H9 (cell line): ENCODE results near the gene USP37. TPM values are rescaled to one million over a fixed set of nuclear protein-coding genes. Genes with fewer than 3 reads are reported as not detected.

Experiments
- DNase-seq: peaks from one replicate; pipeline ENCODE4 v3.0.0-alpha.2; 2017
- H2AFZ ChIP-seq: one replicate; pipeline ENCODE4 v1.6.1; 2013; ENCODE audit warnings: mild to moderate bottlenecking, low read length, control low read depth, moderate library complexity
- H2AK5ac ChIP-seq: 2 replicates; pipeline ENCODE4 v1.6.1; 2013; ENCODE audit warnings: low read length, control low read depth, mixed read lengths; ENCODE audit not compliant: insufficient read length
- H2BK120ac ChIP-seq: one replicate; pipeline ENCODE4 v1.6.1; 2013; ENCODE audit warnings: low read depth, mild to moderate bottlenecking, low read length, control low read depth, inconsistent platforms; ENCODE audit not compliant: poor library complexity, severe bottlenecking
- H2BK12ac ChIP-seq: 2 replicates; pipeline ENCODE4 v1.6.1; 2013; ENCODE audit warnings: low read length, control low read depth, mixed read lengths, low read depth; ENCODE audit not compliant: insufficient read length
- H2BK15ac ChIP-seq: 2 replicates; pipeline ENCODE4 v1.6.1; 2013; ENCODE audit warnings: low read depth, low read length, control low read depth
- H2BK20ac ChIP-seq: one replicate; pipeline ENCODE4 v1.6.1; 2013; ENCODE audit warnings: low read depth, mild to moderate bottlenecking, low read length, control low read depth, inconsistent platforms; ENCODE audit not compliant: poor library complexity, severe bottlenecking
- H2BK5ac ChIP-seq: 2 replicates; pipeline ENCODE4 v1.6.1; 2013; ENCODE audit warnings: low read length, control low read depth, mixed read lengths; ENCODE audit not compliant: insufficient read length
- H3K14ac ChIP-seq: 2 replicates; pipeline ENCODE4 v1.6.1; 2013; ENCODE audit warnings: low read length, control low read depth; ENCODE audit not compliant: insufficient read depth
- H3K18ac ChIP-seq: 2 replicates; pipeline ENCODE4 v1.6.1; 2013; ENCODE audit warnings: low read depth, mild to moderate bottlenecking, mixed read lengths, low read length, control low read depth; ENCODE audit not compliant: insufficient read length
- H3K23ac ChIP-seq: 2 replicates; pipeline ENCODE4 v1.6.1; 2013; ENCODE audit warnings: low read length, control low read depth, mixed read lengths, low read depth; ENCODE audit not compliant: insufficient read length
- H3K23me2 ChIP-seq: 2 replicates; pipeline ENCODE4 v1.6.1; 2013; ENCODE audit warnings: low read depth, mild to moderate bottlenecking, mixed read lengths, low read length, control low read depth; ENCODE audit not compliant: insufficient read length, poor library complexity, severe bottlenecking
- H3K27ac ChIP-seq: 2 replicates; pipeline ENCODE4 v1.5.1; 2013; ENCODE audit warnings: low read length, control low read depth, mixed read lengths, low read depth; ENCODE audit not compliant: insufficient read length
- H3K27me3 ChIP-seq: 2 replicates; pipeline ENCODE4 v1.6.1; 2013; ENCODE audit warnings: low read length, control low read depth, inconsistent platforms; ENCODE audit not compliant: insufficient read depth
- H3K4ac ChIP-seq: 2 replicates; pipeline ENCODE4 v1.6.1; 2013; ENCODE audit warnings: low read depth, mild to moderate bottlenecking, control low read depth, inconsistent platforms, low read length, moderate library complexity
- H3K4me1 ChIP-seq: 2 replicates; pipeline ENCODE4 v1.6.1; 2013; ENCODE audit warnings: low read length, control low read depth, inconsistent platforms; ENCODE audit not compliant: insufficient read depth
- H3K4me2 ChIP-seq: 2 replicates; pipeline ENCODE4 v1.6.1; 2013; ENCODE audit warnings: low read length, control low read depth, mixed read lengths; ENCODE audit not compliant: insufficient read length, insufficient read depth
- H3K56ac ChIP-seq: 2 replicates; pipeline ENCODE4 v1.6.1; 2013; ENCODE audit warnings: low read depth, mild to moderate bottlenecking, mixed read lengths, low read length, control low read depth; ENCODE audit not compliant: insufficient read length
- H3K79me1 ChIP-seq: 2 replicates; pipeline ENCODE4 v1.6.1; 2013; ENCODE audit warnings: low read depth, mild to moderate bottlenecking, moderate library complexity, low read length, control low read depth, inconsistent platforms; ENCODE audit not compliant: insufficient read depth, poor library complexity, severe bottlenecking
- H3K79me2 ChIP-seq: 2 replicates; pipeline ENCODE4 v1.6.1; 2013; ENCODE audit warnings: low read length, control low read depth, inconsistent platforms; ENCODE audit not compliant: insufficient read depth
- H3K9ac ChIP-seq: 2 replicates; pipeline ENCODE4 v1.6.1; 2013; ENCODE audit warnings: low read length, control low read depth, mixed read lengths; ENCODE audit not compliant: insufficient read length; ENCODE audit errors: extremely low read depth
- H3K9me3 ChIP-seq: one replicate; pipeline ENCODE4 v1.6.1; 2013; ENCODE audit warnings: low read depth, low read length, inconsistent platforms; ENCODE audit not compliant: control insufficient read depth
- H3T11ph ChIP-seq: one replicate; pipeline ENCODE4 v1.6.1; 2013; ENCODE audit warnings: mild to moderate bottlenecking, low read length, control low read depth, inconsistent platforms
- H4K20me1 ChIP-seq: one replicate; pipeline ENCODE4 v1.6.1; 2013; ENCODE audit not compliant: control insufficient read depth, insufficient read length, insufficient read depth
- H4K5ac ChIP-seq: 2 replicates; pipeline ENCODE4 v1.6.1; 2013; ENCODE audit warnings: low read depth, mild to moderate bottlenecking, mixed read lengths, low read length, control low read depth; ENCODE audit not compliant: insufficient read length
- H4K8ac ChIP-seq: replicated peaks from 2 replicates; pipeline ENCODE4 v1.6.1; 2013; ENCODE audit warnings: low read length, control low read depth, mixed read lengths, low read depth; ENCODE audit not compliant: insufficient read length
- H4K91ac ChIP-seq: 2 replicates; pipeline ENCODE4 v1.6.1; 2013; ENCODE audit warnings: low read depth, mild to moderate bottlenecking, moderate library complexity, mixed read lengths, low read length, control low read depth; ENCODE audit not compliant: insufficient read length
- H3K27ac Mint-ChIP-seq, 3 experiments: 2 replicates in 2 of 3; 3 replicates in 1 of 3; pipeline ENCODE4 v1.8.0; 2020 to 2021; ENCODE audit warnings: mixed read lengths in 3 of 3, mild to moderate bottlenecking in 1 of 3, moderate library complexity in 1 of 3
- H3K27me3 Mint-ChIP-seq: 2 replicates; pipeline ENCODE4 v1.8.0; 2021; ENCODE audit warnings: low read depth, mild to moderate bottlenecking, moderate library complexity, mixed read lengths
- H3K36me3 Mint-ChIP-seq, 3 experiments: 2 replicates in 2 of 3; 3 replicates in 1 of 3; pipeline ENCODE4 v1.8.0; 2020 to 2021; ENCODE audit warnings: low read depth in 3 of 3, mixed read lengths in 3 of 3; ENCODE audit not compliant: insufficient read depth in 1 of 3
- H3K4me1 Mint-ChIP-seq, 2 experiments: 2 replicates each; pipeline ENCODE4 v1.8.0; 2020; ENCODE audit warnings: mixed read lengths in 2 of 2
- H3K4me3 Mint-ChIP-seq, 2 experiments: 2 replicates in 1 of 2; 3 replicates in 1 of 2; pipeline ENCODE4 v1.8.0; 2020 to 2021; ENCODE audit warnings: mild to moderate bottlenecking in 2 of 2, mixed read lengths in 2 of 2, moderate library complexity in 1 of 2
- H3K9me3 Mint-ChIP-seq, 2 experiments: 2 replicates in 1 of 2; 3 replicates in 1 of 2; pipeline ENCODE4 v1.8.0; 2020; ENCODE audit warnings: mild to moderate bottlenecking in 2 of 2, mixed read lengths in 2 of 2, moderate library complexity in 1 of 2
- CTCF ChIP-seq: fragments of 200-600 bp; sonication (generic); conservative IDR thresholded peaks from 3 replicates; pipeline ENCODE4 v1.8.0; 2021; ENCODE audit warnings: antibody characterized with exemption, mild to moderate bottlenecking
- WGBS: extraction: QIAGEN DNeasy Blood & Tissue Kit; methylation state at CpG from one replicate; pipeline ENCODE4 v1.1.7; 2013; ENCODE audit warnings: missing lambda C conversion rate, low lambda C conversion rate, mixed read lengths; ENCODE audit not compliant: insufficient read length; ENCODE audit errors: extremely low coverage; 5-methylcytosine and 5-hydroxymethylcytosine counted together
- total RNA-seq: library from RNA; stranded (reverse); gene quantifications from 2 replicates; pipeline ENCODE4 v1.2.1, GENCODE V29; 2021

Gene USP37
- total RNA-seq, 1 experiment from 2014 or later, result 34.9 TPM

GRCh38 chr2:218401890-218402289, 166.3 kb downstream of the USP37 start:
- Histone ChIP-seq H4K8ac (no peak overlapping the region), H2BK5ac (no peak overlapping the region), H3K4me1 (no peaks in the 10 kb centered on the region; the same call in 1 of the 2 replicates), H2BK20ac (no peak overlapping the region), H3K9ac (no peak overlapping the region), H2AK5ac (no peak overlapping the region), H3K27ac (no peak overlapping the region), H3K79me2 (no peaks in the 10 kb centered on the region), H2BK15ac (no peak overlapping the region), H3K27me3 (peaks cover 19% of the 10 kb centered on the region), H3K56ac (no peak overlapping the region), H2AFZ (no peak overlapping the region), H4K91ac (no peak overlapping the region), H3K23ac (no peak overlapping the region), H2BK12ac (no peak overlapping the region), H4K5ac (no peak overlapping the region), H3K4ac (no peak overlapping the region), H3K23me2 (peaks cover 33% of the 10 kb centered on the region), H3K9me3 (no peaks in the 10 kb centered on the region), H3K4me2 (no peak overlapping the region), H4K20me1 (no peaks in the 10 kb centered on the region), H3K18ac (no peak overlapping the region), H3K14ac (no peak overlapping the region), H3T11ph (no peak overlapping the region), H2BK120ac (no peak overlapping the region), H3K79me1 (no peaks in the 10 kb centered on the region)
- H3K4me1 Mint-ChIP-seq, result peaks cover 22 to 29% of the 10 kb centered on the region in 2 experiments
- H3K36me3 Mint-ChIP-seq, result peaks cover 4 to 25% (median 22%) of the 10 kb centered on the region in 3 experiments; a peak in 6 of 7 replicates
- no peaks in the 10 kb centered on the region for H3K9me3 Mint-ChIP-seq
- no peak overlapping the region for H3K4me3 Mint-ChIP-seq
- H3K27me3 Mint-ChIP-seq, result peaks cover 22% of the 10 kb centered on the region
- no peak for TF ChIP-seq CTCF
- no peak for DNase-seq
- no CpG with 5 or more reads among the region's 9 CpGs for WGBS
- H3K27ac Mint-ChIP-seq, result no peak overlapping the region
